ENCODE data around the gene SAMD4A. TPM values are rescaled to one million over a fixed set of nuclear protein-coding genes. Genes with fewer than 3 reads are reported as not detected.

The SAMD4A gene
- total RNA-seq, 4 donors from 2014 or later = 7.9 to 18.7 (median 14.4) TPM

GRCh38 chr14:54562334-54562733, 4.6 kb upstream of the SAMD4A start:
- H3K4me3 ChIP-seq (ENCODE audit: low read depth, poor library complexity, severe bottlenecking) = no peak overlapping the region
- intact Hi-C loops (cut with DNase I; ENCODE audit: low total_unique reads) = loop anchor here (2.0 to 10.0 kb wide), 2 partner anchors 132 to 214 kb away; no protein-coding TSS in a partner anchor
- 55 to 57% methylated on average over 5 of the region's 5 CpGs for WGBS, 2 donors
- no peak for DNase-seq (ENCODE audit: low spot score in 2 of 2)
- TF ChIP-seq, protein P1, sequence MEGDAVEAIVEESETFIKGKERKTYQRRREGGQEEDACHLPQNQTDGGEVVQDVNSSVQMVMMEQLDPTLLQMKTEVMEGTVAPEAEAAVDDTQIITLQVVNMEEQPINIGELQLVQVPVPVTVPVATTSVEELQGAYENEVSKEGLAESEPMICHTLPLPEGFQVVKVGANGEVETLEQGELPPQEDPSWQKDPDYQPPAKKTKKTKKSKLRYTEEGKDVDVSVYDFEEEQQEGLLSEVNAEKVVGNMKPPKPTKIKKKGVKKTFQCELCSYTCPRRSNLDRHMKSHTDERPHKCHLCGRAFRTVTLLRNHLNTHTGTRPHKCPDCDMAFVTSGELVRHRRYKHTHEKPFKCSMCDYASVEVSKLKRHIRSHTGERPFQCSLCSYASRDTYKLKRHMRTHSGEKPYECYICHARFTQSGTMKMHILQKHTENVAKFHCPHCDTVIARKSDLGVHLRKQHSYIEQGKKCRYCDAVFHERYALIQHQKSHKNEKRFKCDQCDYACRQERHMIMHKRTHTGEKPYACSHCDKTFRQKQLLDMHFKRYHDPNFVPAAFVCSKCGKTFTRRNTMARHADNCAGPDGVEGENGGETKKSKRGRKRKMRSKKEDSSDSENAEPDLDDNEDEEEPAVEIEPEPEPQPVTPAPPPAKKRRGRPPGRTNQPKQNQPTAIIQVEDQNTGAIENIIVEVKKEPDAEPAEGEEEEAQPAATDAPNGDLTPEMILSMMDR (IDR thresholded peaks at IDR 0.05) = no peak
- no peak for TF ChIP-seq POLR2A (IDR thresholded peaks at IDR 0.05)

DNA sequence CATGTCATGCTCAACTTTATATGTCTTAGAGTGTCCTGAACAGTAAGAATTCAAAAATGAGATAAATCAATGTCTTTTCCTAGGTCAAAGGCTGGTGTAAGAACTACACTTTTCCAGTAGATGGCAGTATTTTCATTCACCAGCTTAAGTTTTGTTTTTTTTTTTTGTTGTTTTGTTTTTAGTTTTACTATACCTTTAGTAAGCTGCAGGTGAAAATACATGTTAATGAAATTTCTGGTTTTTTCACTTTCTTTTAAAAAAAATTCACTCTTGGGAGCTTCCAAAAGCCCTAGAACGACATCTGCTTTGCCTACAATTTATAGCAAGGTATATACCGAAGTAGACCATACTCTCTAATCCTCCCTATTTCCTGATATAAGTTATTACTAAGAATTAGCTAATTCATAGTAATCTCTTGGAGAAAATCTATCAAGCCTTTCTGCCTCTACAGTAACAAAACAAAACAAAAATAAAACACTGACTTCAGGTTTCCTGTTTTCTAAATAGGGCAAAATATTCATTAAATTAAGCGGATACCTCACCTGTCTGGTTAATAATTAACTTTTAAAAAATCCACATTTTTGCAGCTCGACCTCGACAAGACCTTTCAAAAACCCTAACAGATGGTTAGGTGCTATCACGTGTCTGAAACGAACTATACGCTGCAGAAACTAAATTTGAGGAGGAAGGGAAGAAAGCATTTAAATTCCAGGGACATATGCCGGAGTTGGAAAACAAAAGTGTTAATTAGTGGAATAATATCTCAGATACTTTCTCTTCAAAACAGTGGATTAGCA, 2.7 kb upstream of the SAMD4A start:
- intact Hi-C loops (cut with DNase I; ENCODE audit: low total_unique reads) = loop anchor here (10.0 kb wide), 1 partner anchor 131 kb away; no protein-coding TSS in a partner anchor
- 3 to 5% methylated on average over 9 of the region's 9 CpGs for WGBS, 2 donors
- no peak for DNase-seq (ENCODE audit: low spot score in 2 of 2)
- TF ChIP-seq POLR2A (IDR thresholded peaks at IDR 0.05) = no peak
- TF ChIP-seq, protein P1 (IDR thresholded peaks at IDR 0.05) = peak in 1 of 3 donors; percentile 16
- H3K4me3 ChIP-seq (ENCODE audit: low read depth, poor library complexity, severe bottlenecking) = no peak overlapping the region

DNA sequence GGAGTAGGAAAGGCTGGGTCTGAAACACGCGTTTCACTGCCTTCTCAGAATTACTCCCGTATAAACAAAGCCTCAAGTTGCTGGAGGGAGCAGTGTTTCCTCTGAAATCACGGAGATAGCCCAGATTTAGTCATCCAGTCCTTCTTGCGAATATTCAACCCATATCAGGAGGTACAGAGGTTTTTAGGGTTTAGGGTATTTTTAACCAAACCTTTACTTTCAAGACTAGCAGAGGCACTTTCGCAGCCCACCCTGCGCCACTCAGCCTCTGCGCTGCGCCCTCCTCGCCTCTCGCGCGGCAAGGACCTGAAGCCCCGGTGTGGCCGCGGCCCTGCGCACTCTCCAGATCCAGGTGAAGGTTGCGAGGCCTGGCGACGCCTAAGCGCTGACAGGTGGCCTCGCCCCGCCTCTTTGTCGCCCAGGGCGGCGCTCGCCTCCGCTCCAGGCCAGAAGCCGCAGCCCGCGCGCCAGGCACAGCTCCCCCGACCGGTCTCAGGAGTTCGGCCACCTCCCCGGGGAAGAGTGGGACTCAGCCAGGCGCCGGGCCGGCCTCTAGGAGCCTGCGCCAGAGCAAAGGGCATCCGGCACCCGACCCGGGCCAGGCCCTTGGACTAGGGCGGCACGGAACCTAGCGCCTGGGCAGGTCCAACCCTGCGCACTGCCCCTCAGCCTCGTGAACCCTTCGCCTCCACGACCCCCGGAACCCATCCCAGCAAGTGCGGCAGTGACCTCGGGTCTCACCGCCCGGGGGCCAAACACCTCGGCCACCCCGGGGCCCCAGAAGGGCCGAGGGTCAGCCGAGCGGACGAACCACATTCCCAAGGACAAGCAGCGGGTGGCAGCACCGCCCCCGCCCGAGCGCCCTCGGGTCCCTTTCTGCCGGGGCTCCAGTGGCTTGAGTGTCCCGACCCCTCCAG, 1.8 kb upstream of the SAMD4A start:
- H3K4me3 ChIP-seq (ENCODE audit: low read depth, poor library complexity, severe bottlenecking) = peak overlapping the region; percentile 53
- peak; percentile 59 to 95 for DNase-seq (ENCODE audit: low spot score in 2 of 2)
- WGBS, 2 donors = 0 to 1% methylated on average over 30 to 61 of the region's 69 CpGs
- intact Hi-C loops (cut with DNase I; ENCODE audit: low total_unique reads) = loop anchor here (10.0 kb wide), 1 partner anchor 130 kb away; no protein-coding TSS in a partner anchor
- TF ChIP-seq, protein P1 (IDR thresholded peaks at IDR 0.05) = no peak

GRCh38 chr14:54565785-54566409, 1.0 kb upstream of the SAMD4A start:
- WGBS, 2 donors = 1% methylated on average over 33 to 43 of the region's 73 CpGs
- peak overlapping the region; percentile 53 for H3K4me3 ChIP-seq (ENCODE audit: low read depth, poor library complexity, severe bottlenecking)
- TF ChIP-seq, protein P1 (IDR thresholded peaks at IDR 0.05) = no peak
- TF ChIP-seq POLR2A (IDR thresholded peaks at IDR 0.05) = peak in 1 of 2 donors; percentile 23
- DNase-seq (ENCODE audit: low spot score in 2 of 2) = peak; percentile 92 to 99
- intact Hi-C loops (cut with DNase I; ENCODE audit: low total_unique reads) = loop anchor here (10.0 kb wide), 1 partner anchor 129 kb away; no protein-coding TSS in a partner anchor

GRCh38 chr14:54567224-54567638, 303 bp downstream of the SAMD4A start:
- WGBS, 2 donors = 0 to 1% methylated on average over 16 to 31 of the region's 31 CpGs
- DNase-seq (ENCODE audit: low spot score in 2 of 2) = peak; percentile 23 to 91
- TF ChIP-seq, protein P1 (IDR thresholded peaks at IDR 0.05) = no peak
- TF ChIP-seq POLR2A (IDR thresholded peaks at IDR 0.05) = no peak
- intact Hi-C loops (cut with DNase I; ENCODE audit: low total_unique reads) = loop anchor here (10.0 kb wide), 1 partner anchor 128 kb away; no protein-coding TSS in a partner anchor
- H3K4me3 ChIP-seq (ENCODE audit: low read depth, poor library complexity, severe bottlenecking) = peak overlapping the region; percentile 53

Data from lower leg skin (tissue), 4 donors.